ENCODE results near the gene FAT2. TPM values are rescaled to one million over a fixed set of nuclear protein-coding genes. Genes with fewer than 3 reads are reported as not detected.

FAT2 gene
- polyA plus RNA-seq, 2 of the 4 experiments (the other 2 are of a cell fraction) = 0.03 TPM; not detected in 1

- CTCF ChIA-PET = interaction anchor here (0.7 to 1.1 kb wide), 3 partner anchors 13 to 122 kb away, joined by 3 to 5 read pairs (median 4); no protein-coding TSS in a partner anchor
- no peak for FAIRE-seq
- no peak for TF ChIP-seq FOSB (CRISPR knock-in tag; IDR thresholded peaks at IDR 0.05)
- no peak for TF ChIP-seq RNF2 (IDR thresholded peaks at IDR 0.05; ENCODE audit: borderline replicate concordance, low read depth)
- TF ChIP-seq KDM5A (IDR thresholded peaks at IDR 0.05) = no peak
- TF ChIP-seq, protein P1, sequence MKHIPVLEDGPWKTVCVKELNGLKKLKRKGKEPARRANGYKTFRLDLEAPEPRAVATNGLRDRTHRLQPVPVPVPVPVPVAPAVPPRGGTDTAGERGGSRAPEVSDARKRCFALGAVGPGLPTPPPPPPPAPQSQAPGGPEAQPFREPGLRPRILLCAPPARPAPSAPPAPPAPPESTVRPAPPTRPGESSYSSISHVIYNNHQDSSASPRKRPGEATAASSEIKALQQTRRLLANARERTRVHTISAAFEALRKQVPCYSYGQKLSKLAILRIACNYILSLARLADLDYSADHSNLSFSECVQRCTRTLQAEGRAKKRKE (CRISPR knock-in tag; IDR thresholded peaks at IDR 0.05; ENCODE audit: low read depth) = no peak
- TF ChIP-seq FOXS1 (CRISPR knock-in tag; IDR thresholded peaks at IDR 0.05) = no peak
- peak; percentile 24 to 46; a peak in 1 of 5 replicates for TF ChIP-seq EP300 (IDR thresholded peaks at IDR 0.05)
- no peak for TF ChIP-seq TP53 (CRISPR knock-in tag; IDR thresholded peaks at IDR 0.05)
- TF ChIP-seq MAFK (IDR thresholded peaks at IDR 0.05; ENCODE audit: partially characterized antibody) = no peak
- no peak for TF ChIP-seq HOXB5 (CRISPR knock-in tag; IDR thresholded peaks at IDR 0.05)
- no peak for TF ChIP-seq RCOR1 (IDR thresholded peaks at IDR 0.05; ENCODE audit: low read depth, low read length)
- peak; percentile 38 for TF ChIP-seq ZFP36 (IDR thresholded peaks at IDR 0.05; ENCODE audit: borderline replicate concordance, partially characterized antibody)
- TF ChIP-seq CHD4 (IDR thresholded peaks at IDR 0.05; ENCODE audit: borderline replicate concordance) = no peak
- TF ChIP-seq, protein P2, sequence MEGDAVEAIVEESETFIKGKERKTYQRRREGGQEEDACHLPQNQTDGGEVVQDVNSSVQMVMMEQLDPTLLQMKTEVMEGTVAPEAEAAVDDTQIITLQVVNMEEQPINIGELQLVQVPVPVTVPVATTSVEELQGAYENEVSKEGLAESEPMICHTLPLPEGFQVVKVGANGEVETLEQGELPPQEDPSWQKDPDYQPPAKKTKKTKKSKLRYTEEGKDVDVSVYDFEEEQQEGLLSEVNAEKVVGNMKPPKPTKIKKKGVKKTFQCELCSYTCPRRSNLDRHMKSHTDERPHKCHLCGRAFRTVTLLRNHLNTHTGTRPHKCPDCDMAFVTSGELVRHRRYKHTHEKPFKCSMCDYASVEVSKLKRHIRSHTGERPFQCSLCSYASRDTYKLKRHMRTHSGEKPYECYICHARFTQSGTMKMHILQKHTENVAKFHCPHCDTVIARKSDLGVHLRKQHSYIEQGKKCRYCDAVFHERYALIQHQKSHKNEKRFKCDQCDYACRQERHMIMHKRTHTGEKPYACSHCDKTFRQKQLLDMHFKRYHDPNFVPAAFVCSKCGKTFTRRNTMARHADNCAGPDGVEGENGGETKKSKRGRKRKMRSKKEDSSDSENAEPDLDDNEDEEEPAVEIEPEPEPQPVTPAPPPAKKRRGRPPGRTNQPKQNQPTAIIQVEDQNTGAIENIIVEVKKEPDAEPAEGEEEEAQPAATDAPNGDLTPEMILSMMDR (IDR thresholded peaks at IDR 0.05) = no peak
- no peak for TF ChIP-seq BHLHE40 (IDR thresholded peaks at IDR 0.05; ENCODE audit: low read depth, low read length)
- TF ChIP-seq EHMT2 (IDR thresholded peaks at IDR 0.05; ENCODE audit: low read depth) = no peak
- TF ChIP-seq NR3C1 (IDR thresholded peaks at IDR 0.05) = no peak
- TF ChIP-seq FOSL2 (IDR thresholded peaks at IDR 0.05) = 0 out of 2 replicates have a peak, but pooled peaks have one; percentile 42
- peak; percentile 70 for TF ChIP-seq FOSL2 (CRISPR knock-in tag; IDR thresholded peaks at IDR 0.05)
- TF ChIP-seq TFCP2L1 (CRISPR knock-in tag; IDR thresholded peaks at IDR 0.05) = no peak
- TF ChIP-seq EHF (CRISPR knock-in tag; IDR thresholded peaks at IDR 0.05) = no peak
- TF ChIP-seq POLR2A (IDR thresholded peaks at IDR 0.05; ENCODE audit: low read length) = no peak
- TF ChIP-seq RAD21 (conservative IDR thresholded peaks at IDR 0.05 in 1 of 2, IDR thresholded peaks at IDR 0.05 in 1 of 2) = no peak
- TF ChIP-seq NFE2L2 (conservative IDR thresholded peaks at IDR 0.05; ENCODE audit: low read length) = no peak
- TF ChIP-seq, protein P3, sequence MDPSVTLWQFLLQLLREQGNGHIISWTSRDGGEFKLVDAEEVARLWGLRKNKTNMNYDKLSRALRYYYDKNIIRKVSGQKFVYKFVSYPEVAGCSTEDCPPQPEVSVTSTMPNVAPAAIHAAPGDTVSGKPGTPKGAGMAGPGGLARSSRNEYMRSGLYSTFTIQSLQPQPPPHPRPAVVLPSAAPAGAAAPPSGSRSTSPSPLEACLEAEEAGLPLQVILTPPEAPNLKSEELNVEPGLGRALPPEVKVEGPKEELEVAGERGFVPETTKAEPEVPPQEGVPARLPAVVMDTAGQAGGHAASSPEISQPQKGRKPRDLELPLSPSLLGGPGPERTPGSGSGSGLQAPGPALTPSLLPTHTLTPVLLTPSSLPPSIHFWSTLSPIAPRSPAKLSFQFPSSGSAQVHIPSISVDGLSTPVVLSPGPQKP (IDR thresholded peaks at IDR 0.05; ENCODE audit: low read depth, low read length) = no peak
- no peak for TF ChIP-seq ZC3H11A (IDR thresholded peaks at IDR 0.05)
- TF ChIP-seq HDAC2 (IDR thresholded peaks at IDR 0.05) = no peak
- no peak for TF ChIP-seq HEYL (CRISPR knock-in tag; IDR thresholded peaks at IDR 0.05)
- TF ChIP-seq BCL3 (IDR thresholded peaks at IDR 0.05) = peak; percentile 56; the same call in 1 of the 3 replicates
- TF ChIP-seq RFX5 (IDR thresholded peaks at IDR 0.05) = no peak
- no peak for TF ChIP-seq USF2 (IDR thresholded peaks at IDR 0.05)
- TF ChIP-seq JUNB (IDR thresholded peaks at IDR 0.05) = peak; percentile 86
- no peak for TF ChIP-seq CBX8 (IDR thresholded peaks at IDR 0.05)
- no peak for TF ChIP-seq PHF8 (IDR thresholded peaks at IDR 0.05; ENCODE audit: borderline replicate concordance, low read depth)
- TF ChIP-seq KDM1A (IDR thresholded peaks at IDR 0.05; ENCODE audit: low read depth) = no peak
- TF ChIP-seq SREBF2 (IDR thresholded peaks at IDR 0.05) = no peak
- TF ChIP-seq GATA3 (IDR thresholded peaks at IDR 0.05; ENCODE audit: borderline replicate concordance) = peak; percentile 85; the same call in 1 of the 2 replicates
- TF ChIP-seq ZNF302 (CRISPR knock-in tag; IDR thresholded peaks at IDR 0.05) = no peak
- TF ChIP-seq, protein P4, sequence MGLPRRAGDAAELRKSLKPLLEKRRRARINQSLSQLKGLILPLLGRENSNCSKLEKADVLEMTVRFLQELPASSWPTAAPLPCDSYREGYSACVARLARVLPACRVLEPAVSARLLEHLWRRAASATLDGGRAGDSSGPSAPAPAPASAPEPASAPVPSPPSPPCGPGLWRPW (IDR thresholded peaks at IDR 0.05) = 0 out of 2 replicates have a peak, but pooled peaks have one; percentile 45
Measured at GRCh38 chr5:151617841-151618710, 26.9 kb upstream of the FAT2 start.

More at GRCh38 chr5:151617841-151618710, 26.9 kb upstream of the FAT2 start:
- H3K4me1 ChIP-seq = peaks cover 21% of the 10 kb centered on the region; the same call in 2 of the 3 replicates
- POLR2A ChIA-PET = no interaction called here
- no peak overlapping the region for H3K27ac ChIP-seq
- 20% methylated on average over 3 of the region's 3 CpGs for WGBS (ENCODE audit: missing lambda C conversion rate)
- no peak overlapping the region for H3K4me3 ChIP-seq
- H3K4me2 ChIP-seq = no peak overlapping the region
- H3K9me3 ChIP-seq = no peaks in the 10 kb centered on the region
- peak; percentile 36 to 43; a peak in 3 of 6 replicates for ATAC-seq
- peak in 1 of 2 experiments; percentile 58 for DNase-seq (ENCODE audit: low read depth in 1 of 2, low spot score in 1 of 2)

All from A549 (cell line).